Adrenal gland (tissue), 5 donors: ENCODE measurements around the gene SPAG5.
"Not testable (repeated sequence)": the region's sequence is repeated elsewhere in the genome, so short reads cannot be mapped to it uniquely, and the experiment has no call there.

ENCODE experiments used
- POLR2A ChIP-seq, 2 donors: fragments of 450-650 bp; IDR thresholded peaks; one replicate each; pipeline ENCODE4 v1.6.1; 2017; ENCODE audit warnings: antibody characterized with exemption in 2 of 2, mild to moderate bottlenecking in 2 of 2, moderate library complexity in 1 of 2
- TF ChIP-seq, protein P1 (sequence below), 6 experiments: fragments of 450-650 bp in 4 of 6; fragments of 200-600 bp in 2 of 6; sonication (generic) in 1 of 6; IDR thresholded peaks; 1 replicate in 5 of 6; 2 replicates in 1 of 6; pipeline versions ENCODE4 v1.5.1 to v1.8.0; 2016 to 2021; ENCODE audit warnings: antibody characterized with exemption in 6 of 6, mild to moderate bottlenecking in 2 of 6, moderate library complexity in 1 of 6
- donor health status: DM: no; HTN: no; CAD: no.

DNA sequence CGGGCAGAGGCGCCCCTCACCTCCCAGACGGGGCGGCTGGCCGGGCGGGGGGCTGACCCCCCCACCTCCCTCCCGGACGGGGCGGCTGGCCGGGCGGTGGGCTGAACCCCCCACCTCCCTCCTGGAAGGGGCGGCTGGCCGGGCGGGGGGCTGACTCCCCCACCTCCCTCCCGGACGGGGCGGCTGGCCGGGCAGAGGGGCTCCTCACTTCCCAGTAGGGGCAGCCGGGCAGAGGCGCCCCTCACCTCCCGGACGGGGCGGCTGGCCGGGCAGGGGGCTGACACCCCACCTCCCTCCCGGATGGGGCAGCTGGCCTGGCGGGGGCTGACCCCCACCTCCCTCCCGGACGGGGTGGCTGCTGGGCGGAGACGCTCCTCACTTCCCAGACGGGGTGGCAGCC, 5.2 kb upstream of the SPAG5 start:
- TF ChIP-seq, protein P1, sequence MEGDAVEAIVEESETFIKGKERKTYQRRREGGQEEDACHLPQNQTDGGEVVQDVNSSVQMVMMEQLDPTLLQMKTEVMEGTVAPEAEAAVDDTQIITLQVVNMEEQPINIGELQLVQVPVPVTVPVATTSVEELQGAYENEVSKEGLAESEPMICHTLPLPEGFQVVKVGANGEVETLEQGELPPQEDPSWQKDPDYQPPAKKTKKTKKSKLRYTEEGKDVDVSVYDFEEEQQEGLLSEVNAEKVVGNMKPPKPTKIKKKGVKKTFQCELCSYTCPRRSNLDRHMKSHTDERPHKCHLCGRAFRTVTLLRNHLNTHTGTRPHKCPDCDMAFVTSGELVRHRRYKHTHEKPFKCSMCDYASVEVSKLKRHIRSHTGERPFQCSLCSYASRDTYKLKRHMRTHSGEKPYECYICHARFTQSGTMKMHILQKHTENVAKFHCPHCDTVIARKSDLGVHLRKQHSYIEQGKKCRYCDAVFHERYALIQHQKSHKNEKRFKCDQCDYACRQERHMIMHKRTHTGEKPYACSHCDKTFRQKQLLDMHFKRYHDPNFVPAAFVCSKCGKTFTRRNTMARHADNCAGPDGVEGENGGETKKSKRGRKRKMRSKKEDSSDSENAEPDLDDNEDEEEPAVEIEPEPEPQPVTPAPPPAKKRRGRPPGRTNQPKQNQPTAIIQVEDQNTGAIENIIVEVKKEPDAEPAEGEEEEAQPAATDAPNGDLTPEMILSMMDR (IDR thresholded peaks at IDR 0.05), result not testable (repeated sequence)
- not testable (repeated sequence) for TF ChIP-seq POLR2A (IDR thresholded peaks at IDR 0.05)
